Fibroblast of gingiva (primary cell): Measurements from ENCODE around the gene CDH6.

Source experiments
- DNase-seq: peaks from one replicate; pipeline ENCODE4 v3.0.0-alpha.2; 2011; ENCODE audit warnings: low read depth

The CDH6 gene

GRCh38 chr5:31250201-31250600, 56.7 kb downstream of the CDH6 start:
- DNase-seq = no peak

GRCh38 chr5:31251032-31251431, 57.5 kb downstream of the CDH6 start:
- no peak for DNase-seq

GRCh38 chr5:31255041-31255440, 61.6 kb downstream of the CDH6 start:
- no peak for DNase-seq

- no peak for DNase-seq
Observed at GRCh38 chr5:31268256-31268655, 74.8 kb downstream of the CDH6 start.

- DNase-seq = no peak
Observed at GRCh38 chr5:31268686-31269085, 75.2 kb downstream of the CDH6 start.

GRCh38 chr5:31269259-31269658, 75.8 kb downstream of the CDH6 start:
- no peak for DNase-seq

- DNase-seq = no peak
Observed at GRCh38 chr5:31270396-31270795, 76.9 kb downstream of the CDH6 start.

- DNase-seq = no peak
Observed at GRCh38 chr5:31271567-31271966, 78.1 kb downstream of the CDH6 start.

GRCh38 chr5:31273161-31273560, 79.7 kb downstream of the CDH6 start:
- DNase-seq = no peak

GRCh38 chr5:31273631-31274378, 80.3 kb downstream of the CDH6 start:
- DNase-seq = no peak

- no peak for DNase-seq
Observed at GRCh38 chr5:31280210-31280609, 86.7 kb downstream of the CDH6 start.

GRCh38 chr5:31283326-31283725, 89.8 kb downstream of the CDH6 start:
- no peak for DNase-seq

- DNase-seq = no peak
Observed at GRCh38 chr5:31285025-31285424, 91.5 kb downstream of the CDH6 start.

- DNase-seq = no peak
Observed at GRCh38 chr5:31287985-31288384, 94.5 kb downstream of the CDH6 start.

- DNase-seq = no peak
Observed at GRCh38 chr5:31289429-31289828, 95.9 kb downstream of the CDH6 start.

- no peak for DNase-seq
Observed at GRCh38 chr5:31291323-31291854, 97.9 kb downstream of the CDH6 start.

- DNase-seq = no peak
Observed at GRCh38 chr5:31300501-31300900, 107.0 kb downstream of the CDH6 start.

GRCh38 chr5:31301833-31302232, 108.3 kb downstream of the CDH6 start:
- DNase-seq = no peak

GRCh38 chr5:31303688-31304087, 110.2 kb downstream of the CDH6 start:
- no peak for DNase-seq

GRCh38 chr5:31317665-31318064, 124.2 kb downstream of the CDH6 start:
- no peak for DNase-seq

- no peak for DNase-seq
Observed at GRCh38 chr5:31319335-31319734, 125.8 kb downstream of the CDH6 start.

GRCh38 chr5:31322946-31323345, 129.5 kb downstream of the CDH6 start:
- DNase-seq = no peak

GRCh38 chr5:31324842-31325241, 131.4 kb downstream of the CDH6 start:
- no peak for DNase-seq
